ENCODE measurements around the gene SH3YL1. TPM values are rescaled to one million over a fixed set of nuclear protein-coding genes. Genes with fewer than 3 reads are reported as not detected.

The SH3YL1 gene, protein sequence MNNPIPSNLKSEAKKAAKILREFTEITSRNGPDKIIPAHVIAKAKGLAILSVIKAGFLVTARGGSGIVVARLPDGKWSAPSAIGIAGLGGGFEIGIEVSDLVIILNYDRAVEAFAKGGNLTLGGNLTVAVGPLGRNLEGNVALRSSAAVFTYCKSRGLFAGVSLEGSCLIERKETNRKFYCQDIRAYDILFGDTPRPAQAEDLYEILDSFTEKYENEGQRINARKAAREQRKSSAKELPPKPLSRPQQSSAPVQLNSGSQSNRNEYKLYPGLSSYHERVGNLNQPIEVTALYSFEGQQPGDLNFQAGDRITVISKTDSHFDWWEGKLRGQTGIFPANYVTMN
- 10 to 100 TPM; 28.6 to 40.6 TPM for total RNA-seq

DNA sequence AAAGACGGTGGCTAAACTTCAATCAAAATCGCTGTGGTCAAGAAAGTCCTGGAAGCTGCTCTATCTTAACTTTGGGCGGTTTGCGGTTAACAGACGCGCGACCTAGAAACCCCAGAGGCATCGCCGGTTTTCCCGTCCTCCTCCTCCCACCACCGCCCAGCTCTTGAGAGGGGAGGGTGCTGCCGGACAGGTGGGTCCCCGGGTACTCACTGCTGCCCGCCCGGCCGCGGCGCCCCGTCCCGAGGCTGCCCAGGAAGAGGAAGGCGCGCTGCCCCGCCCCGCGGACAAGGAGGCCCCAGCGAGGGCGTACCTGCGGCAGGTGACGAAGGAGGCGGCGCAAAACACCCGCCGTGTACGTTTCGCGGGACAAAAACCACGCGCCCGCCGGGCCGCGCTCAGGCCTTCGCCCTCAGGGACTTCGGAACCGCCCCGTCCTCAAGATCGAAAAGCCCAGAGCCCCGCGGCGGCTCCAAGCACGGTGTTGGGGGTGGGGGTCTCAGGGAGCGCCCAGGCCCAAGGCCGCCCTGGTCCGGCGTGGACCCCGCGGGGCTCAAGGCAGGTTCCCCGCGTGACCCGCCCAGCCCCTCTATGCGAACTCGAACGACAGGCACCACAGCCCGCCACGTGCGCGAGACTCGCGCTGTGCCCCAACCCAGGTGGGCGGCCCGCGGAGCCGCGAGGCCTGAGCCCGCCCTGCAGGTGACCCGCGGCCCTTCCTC is at the start of gene SH3YL1:
SH3YL1 (minus strand) TSS at position 259 of the 719 bp plus-strand sequence; CDS start at position 211, 48 bp downstream.
- TF ChIP-seq, protein P1, sequence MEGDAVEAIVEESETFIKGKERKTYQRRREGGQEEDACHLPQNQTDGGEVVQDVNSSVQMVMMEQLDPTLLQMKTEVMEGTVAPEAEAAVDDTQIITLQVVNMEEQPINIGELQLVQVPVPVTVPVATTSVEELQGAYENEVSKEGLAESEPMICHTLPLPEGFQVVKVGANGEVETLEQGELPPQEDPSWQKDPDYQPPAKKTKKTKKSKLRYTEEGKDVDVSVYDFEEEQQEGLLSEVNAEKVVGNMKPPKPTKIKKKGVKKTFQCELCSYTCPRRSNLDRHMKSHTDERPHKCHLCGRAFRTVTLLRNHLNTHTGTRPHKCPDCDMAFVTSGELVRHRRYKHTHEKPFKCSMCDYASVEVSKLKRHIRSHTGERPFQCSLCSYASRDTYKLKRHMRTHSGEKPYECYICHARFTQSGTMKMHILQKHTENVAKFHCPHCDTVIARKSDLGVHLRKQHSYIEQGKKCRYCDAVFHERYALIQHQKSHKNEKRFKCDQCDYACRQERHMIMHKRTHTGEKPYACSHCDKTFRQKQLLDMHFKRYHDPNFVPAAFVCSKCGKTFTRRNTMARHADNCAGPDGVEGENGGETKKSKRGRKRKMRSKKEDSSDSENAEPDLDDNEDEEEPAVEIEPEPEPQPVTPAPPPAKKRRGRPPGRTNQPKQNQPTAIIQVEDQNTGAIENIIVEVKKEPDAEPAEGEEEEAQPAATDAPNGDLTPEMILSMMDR (IDR thresholded peaks at IDR 0.05): no peak
- no peaks in the 10 kb centered on the region for H3K36me3 ChIP-seq
- peaks cover under 1% of the 10 kb centered on the region for H3K9me3 ChIP-seq
- ATAC-seq (ENCODE audit: insufficient number of reproducible peaks, low FRiP score, low read depth): no peak
- peaks cover 8 to 27% of the 10 kb centered on the region in 2 donors for H3K4me1 ChIP-seq (ENCODE audit: control insufficient read depth in 1 of 2, low read depth in 2 of 2)
- peak within 1 kb of the TSS; percentile 85 for H3K4me3 ChIP-seq
- H3K27ac ChIP-seq: peak within 1 kb of the TSS; percentile 59 to 70
- no peak for DNase-seq (ENCODE audit: low spot score)
- no peaks in the 10 kb centered on the region for H3K27me3 ChIP-seq (replicated peaks; ENCODE audit: insufficient read depth)

DNA sequence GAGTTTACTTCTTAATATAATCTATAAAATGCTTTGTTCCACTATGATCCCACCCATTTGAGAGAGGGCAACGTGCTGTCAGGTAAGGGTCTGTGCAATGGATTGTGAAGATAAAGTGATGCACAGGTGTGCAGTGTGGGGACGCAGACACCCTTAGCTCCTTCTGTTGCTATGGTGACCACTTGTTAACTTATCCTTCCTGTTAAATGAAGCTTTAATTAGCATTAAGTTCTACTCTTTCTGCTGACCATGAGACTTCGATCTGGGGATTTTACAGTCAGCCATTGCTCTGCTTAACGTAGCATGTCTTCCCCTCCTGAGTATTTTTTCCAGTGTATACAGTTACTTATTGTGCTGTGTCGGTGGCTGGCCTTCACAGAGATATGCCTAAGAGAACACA is 47.2 kb upstream of the SH3YL1 start:
- H3K27me3 ChIP-seq (replicated peaks; ENCODE audit: insufficient read depth): no peaks in the 10 kb centered on the region
- no peaks in the 10 kb centered on the region for H3K4me1 ChIP-seq (ENCODE audit: control insufficient read depth in 1 of 2, low read depth in 2 of 2)
- H3K27ac ChIP-seq: no peak overlapping the region
- no peaks in the 10 kb centered on the region for H3K9me3 ChIP-seq
- no peak for DNase-seq (ENCODE audit: low spot score)
- ATAC-seq (ENCODE audit: insufficient number of reproducible peaks, low FRiP score, low read depth): no peak
- no peak overlapping the region for H3K4me3 ChIP-seq
- H3K36me3 ChIP-seq: no peaks in the 10 kb centered on the region
- TF ChIP-seq, protein P1 (IDR thresholded peaks at IDR 0.05): no peak

DNA sequence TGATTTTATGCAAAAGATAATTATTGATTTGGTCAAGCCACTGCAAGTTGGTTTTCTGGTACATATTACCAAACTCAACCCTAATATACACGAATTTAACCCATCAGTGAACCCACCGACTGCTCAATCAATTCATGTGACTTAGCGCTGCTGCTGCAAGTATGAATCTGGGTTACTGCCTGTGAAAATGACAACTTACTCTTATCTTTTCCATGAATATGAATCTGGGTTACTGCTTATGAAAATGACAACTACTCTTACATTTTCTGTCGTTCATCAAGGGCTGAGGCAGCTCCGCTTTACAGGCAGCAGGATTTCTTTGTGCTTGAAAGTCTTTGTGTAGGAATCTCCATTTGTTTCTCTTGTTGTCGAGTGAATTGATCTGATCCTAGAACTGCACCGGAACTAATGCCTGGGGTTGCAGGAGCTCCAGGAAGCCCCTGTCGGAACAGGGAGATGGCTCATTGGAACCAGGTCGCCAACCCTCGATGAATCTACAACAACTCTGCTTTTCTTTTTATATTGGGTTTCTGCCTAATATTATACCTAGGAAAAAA is 46.2 kb upstream of the SH3YL1 start:
- H3K36me3 ChIP-seq: no peaks in the 10 kb centered on the region
- TF ChIP-seq, protein P1 (IDR thresholded peaks at IDR 0.05): no peak
- H3K27me3 ChIP-seq (replicated peaks; ENCODE audit: insufficient read depth): no peaks in the 10 kb centered on the region
- H3K4me3 ChIP-seq: no peak overlapping the region
- no peaks in the 10 kb centered on the region for H3K9me3 ChIP-seq
- ATAC-seq (ENCODE audit: insufficient number of reproducible peaks, low FRiP score, low read depth) (no peak), DNase-seq (ENCODE audit: low spot score) (no peak)
- H3K4me1 ChIP-seq (ENCODE audit: control insufficient read depth in 1 of 2, low read depth in 2 of 2): no peaks in the 10 kb centered on the region
- no peak overlapping the region for H3K27ac ChIP-seq

DNA sequence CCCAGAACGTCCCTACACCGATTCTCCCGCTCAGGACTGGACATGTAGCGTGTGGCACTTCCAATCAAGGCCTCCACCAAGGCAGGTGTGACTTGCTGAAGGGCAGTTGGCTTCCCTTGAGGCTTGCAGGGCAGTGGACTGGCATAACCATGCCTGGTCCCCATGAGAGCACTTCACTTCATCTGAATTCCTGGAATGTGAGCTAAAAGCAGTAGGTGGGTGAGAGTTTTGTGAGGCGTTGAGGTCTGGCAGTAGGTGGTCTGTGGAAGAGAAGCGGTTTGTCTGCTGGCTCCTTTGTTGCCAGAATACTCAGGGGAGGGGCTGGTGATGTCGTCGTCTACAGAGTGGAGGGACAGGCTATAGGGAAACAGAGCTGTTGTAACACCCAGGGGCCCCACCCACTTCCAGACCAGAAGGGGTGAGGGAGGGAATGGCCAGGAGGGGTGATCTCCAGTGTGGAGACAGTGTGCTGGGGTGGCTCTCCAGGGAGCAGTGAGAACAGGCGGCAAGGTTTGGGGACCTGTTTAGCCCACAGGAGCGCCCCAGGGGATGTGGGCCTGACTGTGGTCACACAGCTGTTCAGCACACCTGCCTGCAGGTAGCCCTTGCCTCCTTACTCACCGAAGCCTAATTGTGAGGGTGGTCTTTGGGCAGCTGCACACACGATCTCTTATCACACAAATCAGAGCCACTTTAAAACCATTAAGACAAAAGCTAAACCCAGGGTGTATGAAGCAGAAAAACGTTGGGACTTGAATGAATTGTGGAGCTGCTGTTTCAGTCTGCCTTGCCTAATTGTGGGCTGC is 45.5 kb upstream of the SH3YL1 start:
- Histone ChIP-seq H3K9me3 (no peaks in the 10 kb centered on the region), H3K27me3 (replicated peaks; ENCODE audit: insufficient read depth) (no peaks in the 10 kb centered on the region), H3K4me1 (ENCODE audit: control insufficient read depth in 1 of 2, low read depth in 2 of 2) (no peaks in the 10 kb centered on the region), H3K36me3 (no peaks in the 10 kb centered on the region), H3K4me3 (no peak overlapping the region), H3K27ac (no peak overlapping the region)
- TF ChIP-seq, protein P1 (IDR thresholded peaks at IDR 0.05): no peak
- DNase-seq (ENCODE audit: low spot score): no peak
- no peak for ATAC-seq (ENCODE audit: insufficient number of reproducible peaks, low FRiP score, low read depth)

Data from thoracic aorta (tissue), 2 donors.